Fibroblast of the aortic adventitia (primary cell): ENCODE measurements around the gene ZFYVE28. TPM values are rescaled to one million over a fixed set of nuclear protein-coding genes. Genes with fewer than 3 reads are reported as not detected.

Experiments used
- DNase-seq: peaks from one replicate; pipeline ENCODE4 v3.0.0-alpha.2; 2010; ENCODE audit warnings: low read depth
- H3K4me3 ChIP-seq: 2 replicates; pipeline ENCODE4 v1.5.1; 2011; ENCODE audit warnings: low read depth, mild to moderate bottlenecking, control low read depth, low read length, moderate library complexity
- total RNA-seq: library from RNA; depleted of rRNA; stranded (reverse); fragments of >200 nt; gene quantifications from 2 replicates; pipeline ENCODE4 v1.2.3, GENCODE V29; 2012; ENCODE audit warnings: low replicate concordance
- TF ChIP-seq, protein P1 (sequence below): IDR thresholded peaks from 2 replicates; pipeline ENCODE4 v1.5.1; 2011; ENCODE audit warnings: mild to moderate bottlenecking, low read length, control low read depth, inconsistent platforms; ENCODE audit not compliant: insufficient read depth

Gene ZFYVE28
- total RNA-seq, 1 donor, result 14.0 TPM

DNA sequence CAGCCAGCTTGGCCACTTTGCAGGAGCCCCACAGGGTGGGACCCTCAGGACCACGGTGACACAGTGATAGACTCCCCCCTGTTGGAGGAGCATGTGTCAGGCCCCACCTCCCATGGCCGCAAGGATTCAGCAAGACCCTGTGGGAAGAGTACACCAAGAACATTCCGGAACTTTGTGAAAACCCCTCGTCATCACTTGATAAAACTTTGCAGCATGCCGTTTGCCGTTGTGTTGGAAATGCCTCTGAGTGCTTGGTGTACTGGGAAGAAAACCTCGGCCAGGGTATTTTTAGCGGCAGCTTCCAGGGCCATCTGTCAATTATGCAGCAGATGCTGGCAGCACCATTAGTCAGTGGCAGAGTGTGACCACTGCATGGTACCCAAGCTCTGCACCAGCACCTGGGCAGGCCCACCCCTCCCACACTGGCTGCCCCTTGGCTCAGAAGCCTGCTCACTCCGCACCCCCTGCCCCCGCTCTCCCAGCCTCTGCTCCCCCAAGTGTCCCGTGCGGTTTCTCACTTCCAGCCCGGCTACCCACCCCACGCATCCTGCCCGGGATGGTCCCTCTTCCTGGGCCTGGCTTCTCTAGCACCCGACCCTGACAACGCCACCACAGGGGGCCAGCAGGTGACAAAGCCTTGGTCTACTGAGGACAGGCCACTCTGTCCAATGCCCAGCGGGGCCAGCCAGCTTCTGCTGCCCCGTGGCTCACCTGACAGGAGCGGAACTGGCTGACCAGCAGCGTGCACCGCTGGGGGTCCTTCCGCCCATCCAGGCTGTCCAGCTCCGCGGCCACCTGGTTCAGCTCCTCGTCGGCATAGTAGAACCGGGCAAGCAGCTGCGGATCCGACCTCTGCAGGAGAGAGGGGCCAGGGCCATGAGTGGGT, 65.0 kb downstream of the ZFYVE28 start:
- no peak overlapping the region for H3K4me3 ChIP-seq
- TF ChIP-seq, protein P1, sequence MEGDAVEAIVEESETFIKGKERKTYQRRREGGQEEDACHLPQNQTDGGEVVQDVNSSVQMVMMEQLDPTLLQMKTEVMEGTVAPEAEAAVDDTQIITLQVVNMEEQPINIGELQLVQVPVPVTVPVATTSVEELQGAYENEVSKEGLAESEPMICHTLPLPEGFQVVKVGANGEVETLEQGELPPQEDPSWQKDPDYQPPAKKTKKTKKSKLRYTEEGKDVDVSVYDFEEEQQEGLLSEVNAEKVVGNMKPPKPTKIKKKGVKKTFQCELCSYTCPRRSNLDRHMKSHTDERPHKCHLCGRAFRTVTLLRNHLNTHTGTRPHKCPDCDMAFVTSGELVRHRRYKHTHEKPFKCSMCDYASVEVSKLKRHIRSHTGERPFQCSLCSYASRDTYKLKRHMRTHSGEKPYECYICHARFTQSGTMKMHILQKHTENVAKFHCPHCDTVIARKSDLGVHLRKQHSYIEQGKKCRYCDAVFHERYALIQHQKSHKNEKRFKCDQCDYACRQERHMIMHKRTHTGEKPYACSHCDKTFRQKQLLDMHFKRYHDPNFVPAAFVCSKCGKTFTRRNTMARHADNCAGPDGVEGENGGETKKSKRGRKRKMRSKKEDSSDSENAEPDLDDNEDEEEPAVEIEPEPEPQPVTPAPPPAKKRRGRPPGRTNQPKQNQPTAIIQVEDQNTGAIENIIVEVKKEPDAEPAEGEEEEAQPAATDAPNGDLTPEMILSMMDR, result no peak
- peak; percentile 36 for DNase-seq

DNA sequence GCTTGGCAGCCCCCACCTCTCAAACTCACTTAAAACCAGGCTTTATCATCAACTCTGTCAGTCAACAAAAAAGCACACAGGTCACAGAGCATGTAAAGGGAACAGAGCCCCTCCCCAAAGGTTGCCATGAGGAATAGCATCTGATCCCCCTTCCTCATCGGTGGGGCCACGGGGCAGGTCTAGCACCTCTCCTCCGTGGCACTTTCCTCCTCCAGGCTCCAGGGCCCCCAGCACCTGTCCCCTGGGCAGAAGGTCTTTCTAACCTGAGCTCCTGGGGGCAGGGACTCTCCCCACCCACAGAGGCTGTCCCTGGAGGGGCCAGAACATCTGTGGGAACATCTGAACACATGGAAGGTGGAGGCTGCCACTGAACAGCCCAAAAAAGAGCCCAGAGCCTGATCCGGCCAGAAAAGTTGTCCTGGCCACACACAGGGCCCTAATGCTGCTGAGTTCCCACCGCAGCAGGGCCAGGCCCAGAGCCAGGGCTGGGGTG, 65.7 kb downstream of the ZFYVE28 start:
- TF ChIP-seq, protein P1, result no peak
- no peak overlapping the region for H3K4me3 ChIP-seq
- DNase-seq, result no peak

DNA sequence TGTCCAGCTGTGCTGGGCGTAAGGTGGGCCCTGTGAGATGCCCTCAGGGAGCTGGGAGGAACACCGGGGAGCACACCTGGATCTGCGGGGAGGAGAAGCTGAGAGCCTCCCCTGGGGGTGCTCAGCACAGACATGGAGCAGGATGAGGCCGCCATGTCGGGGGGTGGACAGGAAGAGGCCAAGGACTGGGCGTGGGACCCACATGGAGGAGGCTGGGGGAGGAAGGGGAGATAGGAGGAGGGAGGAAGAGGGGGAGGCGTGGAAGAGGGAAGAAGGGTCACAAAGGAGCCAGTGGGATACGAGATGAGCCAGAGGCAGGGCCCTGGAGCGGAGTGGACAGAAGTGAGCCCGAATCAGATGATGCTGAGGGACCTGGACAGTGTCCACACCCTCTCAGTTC, 66.3 kb downstream of the ZFYVE28 start:
- DNase-seq, result no peak
- no peak overlapping the region for H3K4me3 ChIP-seq
- TF ChIP-seq, protein P1, result no peak

DNA sequence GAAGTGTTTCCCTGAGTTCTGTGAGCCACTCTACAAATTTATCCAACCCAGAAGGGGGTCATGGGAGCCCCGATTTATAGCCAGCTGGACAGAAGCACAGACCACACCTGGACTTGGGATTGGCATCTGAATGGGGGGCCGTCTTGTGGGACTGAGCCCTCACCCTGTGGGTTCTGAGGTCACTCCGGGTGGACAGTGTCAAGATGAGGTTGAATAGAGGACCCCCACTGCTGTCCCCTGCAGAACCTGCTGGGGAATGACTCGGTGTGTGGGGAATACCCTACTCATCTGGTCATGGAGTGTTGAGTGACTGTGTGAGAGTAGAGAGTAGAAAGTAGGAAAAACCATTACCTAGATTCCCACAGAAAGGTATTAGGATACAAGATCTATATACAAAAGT, 67.5 kb downstream of the ZFYVE28 start:
- TF ChIP-seq, protein P1, result no peak
- no peak for DNase-seq
- no peak overlapping the region for H3K4me3 ChIP-seq

DNA sequence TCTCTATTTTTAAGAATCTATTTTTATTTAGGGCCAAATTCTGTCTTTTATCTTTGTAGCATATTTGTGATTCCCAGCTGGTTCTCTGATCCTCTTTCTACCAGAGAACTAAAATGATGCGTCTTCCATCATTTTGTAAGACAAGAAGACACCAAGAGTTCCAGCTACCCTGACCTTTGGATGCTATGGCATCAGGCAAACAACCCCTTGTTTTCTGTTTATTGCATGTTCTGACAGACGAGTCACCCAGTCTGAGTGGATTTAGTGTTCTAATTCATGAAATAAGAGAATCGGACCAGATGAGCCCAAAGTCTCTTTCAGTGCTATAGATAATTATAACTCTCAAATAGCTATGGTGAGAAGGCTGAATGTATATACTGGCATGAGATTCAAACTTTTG, 69.7 kb downstream of the ZFYVE28 start:
- no peak for DNase-seq
- TF ChIP-seq, protein P1, result no peak
- H3K4me3 ChIP-seq, result no peak overlapping the region

DNA sequence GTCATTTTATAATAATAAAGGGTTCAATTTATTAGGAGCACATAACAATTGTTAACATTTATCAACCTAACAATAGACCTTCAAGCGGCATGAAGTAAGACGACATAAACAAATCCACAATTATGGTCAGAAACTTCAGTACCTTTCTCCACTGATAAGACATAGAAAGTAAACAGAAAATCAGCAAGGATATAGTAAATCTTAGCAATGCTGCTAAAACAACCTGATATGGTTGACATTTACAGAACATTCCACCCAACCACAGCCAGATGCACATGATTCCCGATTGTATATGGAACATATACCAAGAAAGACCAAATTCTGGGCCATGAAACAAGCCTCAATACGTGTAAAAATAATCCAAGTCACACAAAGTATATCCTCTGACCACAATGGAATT, 71.3 kb downstream of the ZFYVE28 start:
- DNase-seq, result no peak
- TF ChIP-seq, protein P1, result no peak
- no peak overlapping the region for H3K4me3 ChIP-seq

DNA sequence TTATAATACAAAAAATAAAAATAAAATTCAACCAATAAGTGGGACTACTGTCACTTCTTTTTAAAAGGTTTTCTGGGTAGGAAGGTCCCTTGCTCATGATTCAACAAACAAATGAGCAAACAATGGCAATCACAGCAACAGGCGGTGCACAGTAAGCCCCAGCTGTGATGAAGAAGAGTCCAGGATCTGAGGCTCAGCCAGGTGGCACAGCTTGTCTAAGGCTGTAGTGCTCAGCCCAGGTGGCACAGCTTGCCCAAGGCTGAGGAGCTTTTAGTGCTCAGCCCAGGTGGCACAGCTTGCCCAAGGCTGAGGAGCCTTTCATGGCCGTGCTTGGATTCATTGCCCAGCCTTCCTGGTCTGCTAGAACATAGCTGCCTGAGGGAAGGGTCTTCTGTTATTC, 75.0 kb downstream of the ZFYVE28 start:
- H3K4me3 ChIP-seq, result no peak overlapping the region
- TF ChIP-seq, protein P1, result no peak
- DNase-seq, result no peak
